ENCODE results near the gene TSEN34. TPM values are rescaled to one million over a fixed set of nuclear protein-coding genes. Genes with fewer than 3 reads are reported as not detected.

Gene TSEN34
- total and polyA plus RNA-seq, 2 experiments from 2014 or later = 36.6 to 53.4 TPM

DNA sequence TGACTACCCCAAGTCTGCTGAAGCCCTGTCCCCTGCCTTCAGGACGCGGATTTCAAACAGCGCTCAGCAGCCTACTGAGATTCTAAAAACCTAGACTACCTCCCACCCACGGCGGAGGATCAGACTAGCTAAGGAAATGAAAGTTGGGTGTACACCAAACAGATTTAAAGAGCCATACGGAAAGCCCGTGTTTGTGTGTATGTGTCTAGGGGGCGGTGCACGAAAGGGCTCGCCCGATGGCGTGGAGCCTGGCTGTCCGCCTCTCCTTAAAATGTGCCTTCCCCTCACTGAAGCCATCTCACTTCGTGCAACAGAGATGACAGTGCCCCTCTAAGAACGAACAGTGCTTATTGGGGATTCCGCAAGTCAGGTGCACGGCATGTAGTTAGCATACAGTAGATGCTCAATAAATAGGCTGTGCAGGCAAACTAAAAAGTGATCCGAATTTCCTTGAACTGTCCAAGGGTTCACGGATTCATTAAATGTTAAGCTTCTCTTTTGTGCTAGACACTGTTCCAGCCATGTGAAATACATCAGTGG, 32.2 kb upstream of the TSEN34 start:
- TF ChIP-seq CREB1 (CRISPR knock-in tag; IDR thresholded peaks at IDR 0.05; ENCODE audit: low read depth) (no peak), STAT1 (IDR thresholded peaks at IDR 0.05; ENCODE audit: unreplicated experiment) (no peak), EZH2 (IDR thresholded peaks at IDR 0.05; ENCODE audit: low read depth, unreplicated experiment) (no peak), JUNB (IDR thresholded peaks at IDR 0.05; ENCODE audit: unreplicated experiment) (no peak), EZH2phosphoT487 (IDR thresholded peaks at IDR 0.05; ENCODE audit: unreplicated experiment) (no peak), ZNF114 (CRISPR knock-in tag; IDR thresholded peaks at IDR 0.05) (no peak), NANOG (IDR thresholded peaks at IDR 0.05; ENCODE audit: borderline replicate concordance) (no peak), POLR2AphosphoS5 (IDR thresholded peaks at IDR 0.05; ENCODE audit: low read depth) (no peak)
- TF ChIP-seq, protein P1, sequence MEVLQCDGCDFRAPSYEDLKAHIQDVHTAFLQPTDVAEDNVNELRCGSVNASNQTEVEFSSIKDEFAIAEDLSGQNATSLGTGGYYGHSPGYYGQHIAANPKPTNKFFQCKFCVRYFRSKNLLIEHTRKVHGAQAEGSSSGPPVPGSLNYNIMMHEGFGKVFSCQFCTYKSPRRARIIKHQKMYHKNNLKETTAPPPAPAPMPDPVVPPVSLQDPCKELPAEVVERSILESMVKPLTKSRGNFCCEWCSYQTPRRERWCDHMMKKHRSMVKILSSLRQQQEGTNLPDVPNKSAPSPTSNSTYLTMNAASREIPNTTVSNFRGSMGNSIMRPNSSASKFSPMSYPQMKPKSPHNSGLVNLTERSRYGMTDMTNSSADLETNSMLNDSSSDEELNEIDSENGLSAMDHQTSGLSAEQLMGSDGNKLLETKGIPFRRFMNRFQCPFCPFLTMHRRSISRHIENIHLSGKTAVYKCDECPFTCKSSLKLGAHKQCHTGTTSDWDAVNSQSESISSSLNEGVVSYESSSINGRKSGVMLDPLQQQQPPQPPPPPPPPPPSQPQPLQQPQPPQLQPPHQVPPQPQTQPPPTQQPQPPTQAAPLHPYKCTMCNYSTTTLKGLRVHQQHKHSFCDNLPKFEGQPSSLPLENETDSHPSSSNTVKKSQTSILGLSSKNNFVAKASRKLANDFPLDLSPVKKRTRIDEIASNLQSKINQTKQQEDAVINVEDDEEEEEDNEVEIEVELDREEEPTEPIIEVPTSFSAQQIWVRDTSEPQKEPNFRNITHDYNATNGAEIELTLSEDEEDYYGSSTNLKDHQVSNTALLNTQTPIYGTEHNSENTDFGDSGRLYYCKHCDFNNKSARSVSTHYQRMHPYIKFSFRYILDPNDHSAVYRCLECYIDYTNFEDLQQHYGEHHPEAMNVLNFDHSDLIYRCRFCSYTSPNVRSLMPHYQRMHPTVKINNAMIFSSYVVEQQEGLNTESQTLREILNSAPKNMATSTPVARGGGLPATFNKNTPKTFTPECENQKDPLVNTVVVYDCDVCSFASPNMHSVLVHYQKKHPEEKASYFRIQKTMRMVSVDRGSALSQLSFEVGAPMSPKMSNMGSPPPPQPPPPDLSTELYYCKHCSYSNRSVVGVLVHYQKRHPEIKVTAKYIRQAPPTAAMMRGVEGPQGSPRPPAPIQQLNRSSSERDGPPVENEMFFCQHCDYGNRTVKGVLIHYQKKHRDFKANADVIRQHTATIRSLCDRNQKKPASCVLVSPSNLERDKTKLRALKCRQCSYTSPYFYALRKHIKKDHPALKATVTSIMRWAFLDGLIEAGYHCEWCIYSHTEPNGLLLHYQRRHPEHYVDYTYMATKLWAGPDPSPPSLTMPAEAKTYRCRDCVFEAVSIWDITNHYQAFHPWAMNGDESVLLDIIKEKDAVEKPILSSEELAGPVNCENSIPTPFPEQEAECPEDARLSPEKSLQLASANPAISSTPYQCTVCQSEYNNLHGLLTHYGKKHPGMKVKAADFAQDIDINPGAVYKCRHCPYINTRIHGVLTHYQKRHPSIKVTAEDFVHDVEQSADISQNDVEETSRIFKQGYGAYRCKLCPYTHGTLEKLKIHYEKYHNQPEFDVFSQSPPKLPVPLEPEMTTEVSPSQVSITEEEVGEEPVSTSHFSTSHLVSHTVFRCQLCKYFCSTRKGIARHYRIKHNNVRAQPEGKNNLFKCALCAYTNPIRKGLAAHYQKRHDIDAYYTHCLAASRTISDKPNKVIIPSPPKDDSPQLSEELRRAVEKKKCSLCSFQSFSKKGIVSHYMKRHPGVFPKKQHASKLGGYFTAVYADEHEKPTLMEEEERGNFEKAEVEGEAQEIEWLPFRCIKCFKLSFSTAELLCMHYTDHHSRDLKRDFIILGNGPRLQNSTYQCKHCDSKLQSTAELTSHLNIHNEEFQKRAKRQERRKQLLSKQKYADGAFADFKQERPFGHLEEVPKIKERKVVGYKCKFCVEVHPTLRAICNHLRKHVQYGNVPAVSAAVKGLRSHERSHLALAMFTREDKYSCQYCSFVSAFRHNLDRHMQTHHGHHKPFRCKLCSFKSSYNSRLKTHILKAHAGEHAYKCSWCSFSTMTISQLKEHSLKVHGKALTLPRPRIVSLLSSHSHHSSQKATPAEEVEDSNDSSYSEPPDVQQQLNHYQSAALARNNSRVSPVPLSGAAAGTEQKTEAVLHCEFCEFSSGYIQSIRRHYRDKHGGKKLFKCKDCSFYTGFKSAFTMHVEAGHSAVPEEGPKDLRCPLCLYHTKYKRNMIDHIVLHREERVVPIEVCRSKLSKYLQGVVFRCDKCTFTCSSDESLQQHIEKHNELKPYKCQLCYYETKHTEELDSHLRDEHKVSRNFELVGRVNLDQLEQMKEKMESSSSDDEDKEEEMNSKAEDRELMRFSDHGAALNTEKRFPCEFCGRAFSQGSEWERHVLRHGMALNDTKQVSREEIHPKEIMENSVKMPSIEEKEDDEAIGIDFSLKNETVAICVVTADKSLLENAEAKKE (CRISPR knock-in tag; IDR thresholded peaks at IDR 0.05) = no peak
- TF ChIP-seq, protein P2, sequence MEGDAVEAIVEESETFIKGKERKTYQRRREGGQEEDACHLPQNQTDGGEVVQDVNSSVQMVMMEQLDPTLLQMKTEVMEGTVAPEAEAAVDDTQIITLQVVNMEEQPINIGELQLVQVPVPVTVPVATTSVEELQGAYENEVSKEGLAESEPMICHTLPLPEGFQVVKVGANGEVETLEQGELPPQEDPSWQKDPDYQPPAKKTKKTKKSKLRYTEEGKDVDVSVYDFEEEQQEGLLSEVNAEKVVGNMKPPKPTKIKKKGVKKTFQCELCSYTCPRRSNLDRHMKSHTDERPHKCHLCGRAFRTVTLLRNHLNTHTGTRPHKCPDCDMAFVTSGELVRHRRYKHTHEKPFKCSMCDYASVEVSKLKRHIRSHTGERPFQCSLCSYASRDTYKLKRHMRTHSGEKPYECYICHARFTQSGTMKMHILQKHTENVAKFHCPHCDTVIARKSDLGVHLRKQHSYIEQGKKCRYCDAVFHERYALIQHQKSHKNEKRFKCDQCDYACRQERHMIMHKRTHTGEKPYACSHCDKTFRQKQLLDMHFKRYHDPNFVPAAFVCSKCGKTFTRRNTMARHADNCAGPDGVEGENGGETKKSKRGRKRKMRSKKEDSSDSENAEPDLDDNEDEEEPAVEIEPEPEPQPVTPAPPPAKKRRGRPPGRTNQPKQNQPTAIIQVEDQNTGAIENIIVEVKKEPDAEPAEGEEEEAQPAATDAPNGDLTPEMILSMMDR (conservative IDR thresholded peaks at IDR 0.05; ENCODE audit: low read depth in 2 of 2) = no peak
- no peak for ATAC-seq
- peaks cover 8% of the 10 kb centered on the region; the same call in 1 of the 2 replicates for H3K4me1 ChIP-seq (ENCODE audit: insufficient read depth)
- H3K27ac Mint-ChIP-seq = peak overlapping the region; percentile 71
- H3K4me1 Mint-ChIP-seq = peaks cover 30% of the 10 kb centered on the region
- peaks cover 9% of the 10 kb centered on the region; the same call in 1 of the 2 replicates for H3K79me2 ChIP-seq (replicated peaks; ENCODE audit: insufficient read depth)
- H3F3A ChIP-seq (replicated peaks; ENCODE audit: low read depth) = peaks cover 35% of the 10 kb centered on the region
- H3K9me2 ChIP-seq (ENCODE audit: insufficient read depth) = no peaks in the 10 kb centered on the region
- H3K27me3 ChIP-seq (ENCODE audit: insufficient read depth) = peaks cover 7% of the 10 kb centered on the region; the same call in 1 of the 2 replicates
- peaks cover 12% of the 10 kb centered on the region; the same call in 1 of the 2 replicates for H4K20me1 ChIP-seq (replicated peaks; ENCODE audit: insufficient read depth)
- H3K27ac ChIP-seq (ENCODE audit: low read depth) = peak overlapping the region; percentile 27; the same call in 1 of the 2 replicates
- peak overlapping the region; percentile 95 for H3K4me3 Mint-ChIP-seq
- DNase-seq (ENCODE audit: low spot score) = no peak
- no peak overlapping the region for H2AFZ ChIP-seq
- H3K4me2 ChIP-seq = peak overlapping the region; percentile 88
- H3K9me3 Mint-ChIP-seq = peaks cover 2% of the 10 kb centered on the region; the same call in 2 of the 3 replicates
- H3K4me3 ChIP-seq = peak overlapping the region; percentile 56
- peaks cover 39% of the 10 kb centered on the region for H3K36me3 Mint-ChIP-seq (ENCODE audit: low read depth)
- H3K27me3 Mint-ChIP-seq (ENCODE audit: insufficient read depth, low read depth, poor library complexity) = peaks cover 35% of the 10 kb centered on the region
- peaks cover 14% of the 10 kb centered on the region; the same call in 1 of the 2 replicates for H3K36me3 ChIP-seq (ENCODE audit: insufficient read depth)

All from GM23338 (cell line).